ENCODE results near the gene RIPPLY2. TPM values are rescaled to one million over a fixed set of nuclear protein-coding genes. Genes with fewer than 3 reads are reported as not detected.
"Not testable (repeated sequence)": the region's sequence is repeated elsewhere in the genome, so short reads cannot be mapped to it uniquely, and the experiment has no call there.

The RIPPLY2 gene, protein sequence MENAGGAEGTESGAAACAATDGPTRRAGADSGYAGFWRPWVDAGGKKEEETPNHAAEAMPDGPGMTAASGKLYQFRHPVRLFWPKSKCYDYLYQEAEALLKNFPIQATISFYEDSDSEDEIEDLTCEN
- total RNA-seq (not detected), polyA plus RNA-seq (not detected), total RNA-seq (not detected)

DNA sequence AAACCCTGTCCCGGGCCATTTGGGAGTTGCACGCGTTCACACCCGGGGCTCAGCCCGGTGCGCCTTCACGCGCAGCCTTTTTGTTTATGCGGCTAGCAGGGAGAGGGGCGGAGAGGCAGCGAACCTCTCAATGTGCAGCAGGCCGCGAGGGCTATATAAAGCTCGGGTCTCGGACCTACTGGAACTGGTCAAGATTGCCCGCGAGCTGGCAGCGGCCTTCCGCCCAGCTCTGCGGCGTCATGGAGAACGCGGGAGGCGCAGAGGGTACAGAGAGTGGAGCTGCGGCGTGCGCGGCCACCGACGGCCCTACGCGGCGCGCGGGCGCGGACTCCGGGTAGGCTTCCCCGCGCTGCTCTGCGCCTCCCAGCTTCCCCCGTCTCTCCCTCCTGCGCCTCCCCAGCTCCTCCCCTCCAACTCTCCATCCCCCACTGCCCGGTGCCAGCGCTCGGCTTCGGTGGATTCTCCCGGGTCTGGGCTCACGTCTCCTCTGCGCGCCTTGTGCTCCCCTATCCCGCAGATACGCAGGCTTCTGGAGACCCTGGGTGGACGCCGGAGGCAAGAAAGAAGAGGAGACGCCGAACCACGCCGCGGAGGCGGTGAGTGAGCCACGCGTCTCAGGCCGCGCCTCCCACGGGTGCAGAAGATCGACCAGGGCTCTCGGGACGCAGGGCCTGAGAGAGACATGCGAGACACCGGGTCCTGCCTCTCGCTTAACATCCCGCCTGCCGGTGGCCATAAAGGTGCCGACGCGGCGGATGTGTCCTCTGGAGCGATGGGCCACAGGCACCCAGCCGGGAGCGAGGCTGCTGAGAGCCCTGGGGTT lies at the start of gene RIPPLY2:
RIPPLY2 (plus strand) TSS at position 183 of the 823 bp plus-strand sequence; CDS start at position 240, 57 bp downstream.
- peak in 1 of 9 donors; percentile 20 for DNase-seq

DNA sequence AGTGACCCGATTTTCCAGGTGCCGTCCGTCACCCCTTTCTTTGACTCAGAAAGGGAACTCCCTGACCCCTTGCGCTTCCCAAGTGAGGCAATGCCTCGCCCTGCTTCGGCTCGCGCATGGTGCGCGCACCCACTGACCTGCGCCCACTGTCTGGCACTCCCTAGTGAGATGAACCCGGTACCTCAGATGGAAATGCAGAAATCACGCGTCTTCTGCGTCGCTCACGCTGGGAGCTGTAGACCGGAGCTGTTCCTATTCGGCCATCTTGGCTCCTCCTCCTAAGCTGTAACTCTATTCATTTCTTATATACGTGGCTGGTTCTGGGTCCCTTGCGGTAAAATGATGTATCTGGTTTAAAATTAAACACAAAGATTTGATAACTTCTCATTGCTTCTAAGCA lies 49.7 kb upstream of the RIPPLY2 start:
- CTCF ChIA-PET, H3K27ac Mint-ChIP-seq: not testable (repeated sequence)

More for the DNA sequence above, at the start of gene RIPPLY2:
- ChIA-PET POLR2A (no interaction called here), CTCF (no interaction called here)
- Mint-ChIP-seq H3K36me3 (peaks cover 0 to 10% (median 0%) of the 10 kb centered on the region in 5 donors), H3K27me3 (peaks cover 60 to 75% (median 68%) of the 10 kb centered on the region in 5 donors), H3K4me1 (peaks cover 0 to 21% (median 10%) of the 10 kb centered on the region in 7 donors), H3K4me3 (peak within 1 kb of the TSS; percentile 42 to 80 (median 58)), H3K27ac (peak within 1 kb of the TSS in 1 of 9 donors; percentile 11), H3K9me3 (peaks cover 0 to 2% (median 0%) of the 10 kb centered on the region in 11 donors)
- no peaks in the 10 kb centered on the region for H3K36me3 ChIP-seq (ENCODE audit: control insufficient read depth in 2 of 3, insufficient read depth in 3 of 3, low read length in 3 of 3)
- intact Hi-C loops (cut with micrococcal nuclease), result no loop called here
- no peaks in the 10 kb centered on the region for H3K9me3 ChIP-seq (ENCODE audit: control insufficient read depth in 2 of 3, low read length in 3 of 3)
- H3K4me1 ChIP-seq (ENCODE audit: control insufficient read depth in 2 of 2, insufficient read depth in 2 of 2, low read length in 2 of 2), result peaks cover 0 to 6% of the 10 kb centered on the region in 2 donors
- H3K27me3 ChIP-seq (ENCODE audit: control insufficient read depth in 2 of 2, insufficient read depth in 2 of 2, low read length in 2 of 2), result peaks cover 0 to 11% of the 10 kb centered on the region in 2 donors
- H3K27ac ChIP-seq (ENCODE audit: low read depth, low read length), result no peak within 1 kb of the TSS
- H3K4me3 ChIP-seq (ENCODE audit: low read length), result no peak within 1 kb of the TSS
- peak; percentile 10 for ATAC-seq

DNA sequence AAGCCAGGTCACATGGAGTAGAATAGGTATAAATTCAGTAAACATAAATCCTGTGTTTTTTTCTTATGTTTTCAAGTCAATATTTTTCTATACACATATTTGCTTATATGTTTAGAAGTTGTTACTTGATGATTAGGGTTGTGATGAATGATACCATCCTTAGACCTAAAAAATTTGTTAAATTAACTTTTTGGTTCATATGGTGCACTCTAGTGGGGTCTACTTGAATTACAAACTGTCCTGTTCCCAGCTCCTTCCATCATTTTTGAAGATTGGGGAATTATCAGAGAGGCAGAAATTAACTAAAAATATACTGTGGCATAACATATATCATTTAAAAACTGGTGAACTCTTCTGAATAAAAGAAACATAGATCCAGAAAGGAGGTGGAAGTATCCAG lies 48.3 kb upstream of the RIPPLY2 start:
- ChIA-PET POLR2A (no interaction called here), CTCF (no interaction called here)
- Mint-ChIP-seq H3K36me3 (no peaks in the 10 kb centered on the region), H3K27ac (no peak overlapping the region), H3K9me3 (peaks cover 0 to 27% (median 6%) of the 10 kb centered on the region in 11 donors), H3K27me3 (peaks cover 0 to 22% (median 9%) of the 10 kb centered on the region in 5 donors), H3K4me1 (no peaks in the 10 kb centered on the region), H3K4me3 (no peak overlapping the region)
- DNase-seq (no peak), ATAC-seq (no peak)
- H3K27me3 ChIP-seq (ENCODE audit: control insufficient read depth in 2 of 2, insufficient read depth in 2 of 2, low read length in 2 of 2), result no peaks in the 10 kb centered on the region
- H3K9me3 ChIP-seq (ENCODE audit: control insufficient read depth in 2 of 3, low read length in 3 of 3), result no peaks in the 10 kb centered on the region
- H3K4me1 ChIP-seq (ENCODE audit: control insufficient read depth in 2 of 2, insufficient read depth in 2 of 2, low read length in 2 of 2), result no peaks in the 10 kb centered on the region
- no peaks in the 10 kb centered on the region for H3K36me3 ChIP-seq (ENCODE audit: control insufficient read depth in 2 of 3, insufficient read depth in 3 of 3, low read length in 3 of 3)
- no peak overlapping the region for H3K4me3 ChIP-seq (ENCODE audit: low read length)
- H3K27ac ChIP-seq (ENCODE audit: low read depth, low read length), result no peak overlapping the region
- intact Hi-C loops (cut with micrococcal nuclease), result no loop called here

More for the DNA sequence above, 49.7 kb upstream of the RIPPLY2 start:
- H3K4me3 ChIP-seq (ENCODE audit: low read length); H3K4me1 Mint-ChIP-seq; H3K27ac ChIP-seq (ENCODE audit: low read depth, low read length); H3K36me3 ChIP-seq (ENCODE audit: control insufficient read depth in 2 of 3, insufficient read depth in 3 of 3, low read length in 3 of 3); intact Hi-C loops (cut with micrococcal nuclease); ATAC-seq; H3K9me3 ChIP-seq (ENCODE audit: control insufficient read depth in 2 of 3, low read length in 3 of 3); H3K36me3 Mint-ChIP-seq; H3K4me3 Mint-ChIP-seq; POLR2A ChIA-PET; DNase-seq; H3K27me3 ChIP-seq (ENCODE audit: control insufficient read depth in 2 of 2, insufficient read depth in 2 of 2, low read length in 2 of 2); H3K4me1 ChIP-seq (ENCODE audit: control insufficient read depth in 2 of 2, insufficient read depth in 2 of 2, low read length in 2 of 2): not testable (repeated sequence)
- H3K9me3 Mint-ChIP-seq, result peaks cover 0 to 27% (median 6%) of the 10 kb centered on the region in 11 donors
- H3K27me3 Mint-ChIP-seq, result peaks cover 0 to 22% (median 9%) of the 10 kb centered on the region in 5 donors

DNA sequence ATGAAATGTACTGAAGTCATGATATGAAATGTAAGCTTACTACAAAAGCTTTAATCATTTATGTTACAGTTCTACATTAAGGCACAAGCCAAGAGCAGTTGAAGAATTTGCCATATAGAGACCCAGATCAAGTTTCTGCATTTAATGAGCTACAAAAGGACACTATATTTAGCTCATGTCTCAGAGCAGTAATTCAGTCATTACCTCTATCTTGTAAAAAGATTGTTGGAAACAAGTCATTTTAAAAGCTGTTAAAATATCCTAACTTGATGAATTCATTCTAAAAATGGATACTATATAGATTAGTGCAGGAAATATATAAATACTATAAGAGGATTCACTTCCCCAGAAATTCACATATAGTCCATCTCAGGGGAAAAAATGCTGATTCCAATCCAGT lies 45.2 kb upstream of the RIPPLY2 start:
- Mint-ChIP-seq H3K4me3 (no peak overlapping the region), H3K4me1 (no peaks in the 10 kb centered on the region), H3K9me3 (peaks cover 0 to 27% (median 6%) of the 10 kb centered on the region in 11 donors), H3K27ac (no peak overlapping the region), H3K27me3 (peaks cover 0 to 22% (median 9%) of the 10 kb centered on the region in 5 donors), H3K36me3 (no peaks in the 10 kb centered on the region)
- Histone ChIP-seq H3K9me3 (ENCODE audit: control insufficient read depth in 2 of 3, low read length in 3 of 3) (no peaks in the 10 kb centered on the region), H3K36me3 (ENCODE audit: control insufficient read depth in 2 of 3, insufficient read depth in 3 of 3, low read length in 3 of 3) (no peaks in the 10 kb centered on the region), H3K4me3 (ENCODE audit: low read length) (no peak overlapping the region), H3K27me3 (ENCODE audit: control insufficient read depth in 2 of 2, insufficient read depth in 2 of 2, low read length in 2 of 2) (no peaks in the 10 kb centered on the region), H3K27ac (ENCODE audit: low read depth, low read length) (no peak overlapping the region), H3K4me1 (ENCODE audit: control insufficient read depth in 2 of 2, insufficient read depth in 2 of 2, low read length in 2 of 2) (no peaks in the 10 kb centered on the region)
- no peak for DNase-seq
- POLR2A ChIA-PET, result no interaction called here
- CTCF ChIA-PET, result no interaction called here
- intact Hi-C loops (cut with micrococcal nuclease), result no loop called here
- ATAC-seq, result no peak

DNA sequence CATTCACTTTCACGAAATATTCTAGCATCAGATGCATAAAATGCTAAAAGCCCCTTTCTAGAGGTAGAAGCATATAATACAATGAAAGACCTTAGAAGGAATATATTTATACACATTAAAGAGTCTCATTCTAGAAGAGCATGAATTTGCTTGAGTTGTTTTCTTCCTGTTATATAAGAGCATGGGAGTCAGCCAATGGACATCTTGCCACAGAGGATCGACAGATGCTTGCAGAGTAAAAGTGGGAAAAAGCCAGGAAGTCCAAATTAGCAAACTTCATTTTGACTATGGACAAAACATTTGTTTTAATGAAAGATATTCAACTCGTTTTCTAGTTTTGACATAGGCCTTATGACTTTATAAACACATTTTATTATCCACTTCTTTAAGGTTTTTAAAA lies 44.2 kb upstream of the RIPPLY2 start:
- no peak overlapping the region for H3K27ac Mint-ChIP-seq
- Histone ChIP-seq H3K36me3 (ENCODE audit: control insufficient read depth in 2 of 3, insufficient read depth in 3 of 3, low read length in 3 of 3) (no peaks in the 10 kb centered on the region), H3K4me1 (ENCODE audit: control insufficient read depth in 2 of 2, insufficient read depth in 2 of 2, low read length in 2 of 2) (no peaks in the 10 kb centered on the region), H3K9me3 (ENCODE audit: control insufficient read depth in 2 of 3, low read length in 3 of 3) (no peaks in the 10 kb centered on the region), H3K4me3 (ENCODE audit: low read length) (no peak overlapping the region), H3K27me3 (ENCODE audit: control insufficient read depth in 2 of 2, insufficient read depth in 2 of 2, low read length in 2 of 2) (no peaks in the 10 kb centered on the region), H3K27ac (ENCODE audit: low read depth, low read length) (no peak overlapping the region)
- H3K27me3 Mint-ChIP-seq, result peaks cover 0 to 19% (median 5%) of the 10 kb centered on the region in 5 donors
- H3K4me1 Mint-ChIP-seq, result no peaks in the 10 kb centered on the region
- no peaks in the 10 kb centered on the region for H3K36me3 Mint-ChIP-seq
- no peak for DNase-seq
- ChIA-PET CTCF (no interaction called here), POLR2A (no interaction called here)
- H3K4me3 Mint-ChIP-seq, result no peak overlapping the region
- ATAC-seq, result no peak
- intact Hi-C loops (cut with micrococcal nuclease), result no loop called here
- H3K9me3 Mint-ChIP-seq, result peaks cover 0 to 22% (median 4%) of the 10 kb centered on the region in 11 donors

DNA sequence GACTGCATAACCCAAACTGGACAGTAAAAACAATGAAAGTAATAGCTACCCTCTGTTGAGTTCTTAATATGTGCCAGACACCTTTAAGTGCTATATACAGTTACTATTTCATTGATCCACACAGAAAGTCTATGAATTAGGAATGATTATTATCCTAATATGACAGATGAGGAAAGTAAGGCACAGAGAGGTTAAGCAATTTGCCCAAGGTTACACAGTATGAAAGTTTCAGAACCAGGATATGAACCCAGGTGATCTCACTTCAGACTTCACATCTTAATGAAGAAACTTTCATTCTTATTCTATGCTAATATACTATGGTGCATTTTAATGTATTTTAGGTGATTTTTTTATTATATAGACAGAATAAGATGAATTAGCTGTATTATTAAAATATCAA lies 40.6 kb upstream of the RIPPLY2 start:
- H3K27me3 Mint-ChIP-seq, result peaks cover 0 to 11% (median 5%) of the 10 kb centered on the region in 5 donors
- Histone ChIP-seq H3K27ac (ENCODE audit: low read depth, low read length) (no peak overlapping the region), H3K4me3 (ENCODE audit: low read length) (no peak overlapping the region), H3K9me3 (ENCODE audit: control insufficient read depth in 2 of 3, low read length in 3 of 3) (no peaks in the 10 kb centered on the region), H3K36me3 (ENCODE audit: control insufficient read depth in 2 of 3, insufficient read depth in 3 of 3, low read length in 3 of 3) (no peaks in the 10 kb centered on the region), H3K4me1 (ENCODE audit: control insufficient read depth in 2 of 2, insufficient read depth in 2 of 2, low read length in 2 of 2) (no peaks in the 10 kb centered on the region), H3K27me3 (ENCODE audit: control insufficient read depth in 2 of 2, insufficient read depth in 2 of 2, low read length in 2 of 2) (no peaks in the 10 kb centered on the region)
- no peaks in the 10 kb centered on the region for H3K4me1 Mint-ChIP-seq
- no peak overlapping the region for H3K27ac Mint-ChIP-seq
- CTCF ChIA-PET, result no interaction called here
- H3K4me3 Mint-ChIP-seq, result no peak overlapping the region
- DNase-seq (no peak), ATAC-seq (no peak)
- H3K9me3 Mint-ChIP-seq, result no peaks in the 10 kb centered on the region
- POLR2A ChIA-PET, result no interaction called here
- no peaks in the 10 kb centered on the region for H3K36me3 Mint-ChIP-seq
- intact Hi-C loops (cut with micrococcal nuclease), result no loop called here
